ENCODE results near the gene RAB43. TPM values are rescaled to one million over a fixed set of nuclear protein-coding genes. Genes with fewer than 3 reads are reported as not detected.
A peak's percentile ranks its signal among the peaks of the same experiment; 100 is the strongest.
"Not testable (repeated sequence)": the region's sequence is repeated elsewhere in the genome, so short reads cannot be mapped to it uniquely, and the experiment has no call there.

The RAB43 gene
- total RNA-seq, result 68.8 and 116 TPM in 2 replicates

- DNase-seq, result peak; percentile 90
Observed at GRCh38 chr3:129121792-129122411, at the start of gene RAB43. Gene RAB43 (minus strand): TSS chr3:129121804. CDS start chr3:129121489, 315 bp downstream.

DNA sequence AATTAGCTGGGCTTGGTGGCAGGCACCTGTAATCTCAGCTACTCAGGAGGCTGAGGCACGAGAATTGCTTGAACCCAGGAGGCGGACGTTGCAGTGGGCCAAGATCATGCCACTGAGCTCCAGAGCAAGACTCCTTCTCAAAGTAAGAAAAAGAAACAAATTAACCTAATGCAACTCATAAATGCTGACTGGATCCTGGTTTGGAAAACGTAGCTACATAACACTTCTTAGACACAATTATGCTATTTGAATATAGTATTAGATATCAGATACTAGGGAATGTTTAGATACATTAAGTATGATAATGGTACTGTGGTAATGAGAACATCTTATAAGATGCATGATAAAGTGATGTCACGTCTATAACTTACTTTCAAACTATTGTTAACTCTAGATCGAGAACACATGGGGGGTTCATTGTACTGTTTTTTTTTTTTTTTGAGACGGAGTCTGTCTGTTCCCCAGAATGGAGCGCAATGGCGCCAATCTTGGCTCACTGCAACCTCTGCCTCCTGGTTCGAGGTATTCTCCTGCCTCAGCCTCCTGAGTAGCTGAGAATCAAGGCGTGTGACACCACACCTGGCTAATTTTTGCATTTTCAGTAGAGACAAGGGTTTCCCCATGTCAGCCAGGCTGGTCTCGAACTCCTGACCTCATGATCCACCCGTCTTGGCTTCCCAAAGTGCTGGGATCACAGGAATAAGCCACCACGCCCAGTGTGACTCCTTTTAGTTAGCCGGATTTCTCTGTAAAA, 45.2 kb upstream of the RAB43 start:
- no peak for DNase-seq

GRCh38 chr3:129165594-129165993, 44.0 kb upstream of the RAB43 start:
- not testable (repeated sequence) for DNase-seq

DNA sequence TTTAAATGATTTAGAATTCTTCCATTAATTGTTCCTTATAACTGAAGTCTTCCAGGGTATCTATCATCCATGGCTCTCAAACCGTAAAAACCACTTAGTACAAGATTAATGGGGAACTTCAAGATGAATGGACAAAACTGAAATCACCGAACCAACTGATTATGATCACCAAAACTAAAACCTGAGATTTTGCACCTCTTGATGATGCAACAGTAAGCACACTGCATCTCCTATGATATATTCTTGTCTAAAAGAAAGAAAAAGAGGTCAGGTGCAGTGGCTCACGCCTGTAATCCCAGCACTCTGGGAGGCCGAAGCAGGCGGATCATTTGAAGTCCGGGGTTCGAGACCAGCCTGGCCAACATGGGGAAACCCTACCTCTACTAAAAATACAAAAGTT, 42.9 kb upstream of the RAB43 start:
- no peak for DNase-seq

DNA sequence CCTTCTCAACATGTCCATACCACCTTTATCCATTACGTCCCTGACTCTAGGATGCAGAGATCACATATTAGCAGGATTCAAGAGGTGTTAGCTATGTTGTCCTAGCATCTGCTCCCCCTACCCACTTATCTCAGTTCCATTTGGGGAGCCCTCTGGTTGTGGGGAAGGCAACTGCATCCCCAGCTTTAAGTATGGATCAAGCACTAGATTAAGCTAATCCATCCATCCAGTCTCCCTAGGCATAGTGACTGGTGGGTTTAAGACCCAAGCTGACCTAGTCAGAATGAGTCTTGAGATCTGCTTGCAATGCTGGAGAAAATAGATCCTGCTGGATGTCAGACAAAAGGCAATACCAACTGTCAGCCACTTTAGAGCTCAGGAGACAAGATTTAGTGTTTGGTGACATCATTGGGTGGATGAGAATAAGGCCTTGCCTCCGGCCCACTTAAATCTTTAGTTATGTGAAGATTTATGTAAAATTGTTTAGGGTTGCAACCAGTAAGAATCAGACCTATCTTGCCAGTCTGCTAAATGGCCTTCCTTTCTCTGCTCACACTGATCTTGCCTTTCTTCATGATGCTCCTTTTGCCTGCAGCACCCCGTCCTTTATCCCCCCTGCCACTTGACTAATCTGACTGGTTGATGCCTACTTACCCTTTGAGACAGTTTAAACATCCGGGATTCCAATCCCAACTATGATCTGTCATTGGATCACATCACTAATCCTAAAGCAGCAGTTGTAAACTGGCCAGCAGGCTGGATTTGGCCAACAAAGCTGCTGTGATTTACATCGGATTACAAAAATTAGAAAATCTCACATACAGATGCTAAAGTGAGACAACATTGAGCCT, 41.4 kb upstream of the RAB43 start:
- peak; percentile 22 for DNase-seq

DNA sequence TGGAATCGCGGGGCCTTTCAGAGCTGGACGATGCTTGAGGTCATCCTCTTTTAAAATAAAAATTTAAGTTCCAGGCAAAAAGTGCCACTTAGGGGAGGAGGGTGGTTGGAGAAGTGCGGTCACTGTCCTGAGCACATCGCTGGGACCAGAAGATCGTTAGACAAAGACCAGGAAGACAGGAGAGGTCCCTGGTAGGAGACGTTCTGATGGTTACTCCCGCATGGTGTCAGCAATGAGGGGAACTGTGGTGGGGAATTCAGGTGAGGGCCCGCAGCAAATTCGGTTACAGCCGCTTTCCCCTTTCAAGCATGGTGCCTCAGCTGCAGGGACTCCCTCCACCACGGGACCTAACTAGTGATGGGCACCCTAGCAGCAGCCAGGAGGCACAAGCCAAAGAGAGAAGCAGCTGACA, 40.3 kb upstream of the RAB43 start:
- peak; percentile 39 for DNase-seq

GRCh38 chr3:129160891-129161859, 39.6 kb upstream of the RAB43 start, which contains the start of gene ISY1:
Gene ISY1 (minus strand): TSS chr3:129161063. CDS start chr3:129160975, 88 bp downstream.
- DNase-seq, result peak; percentile 96

GRCh38 chr3:129144786-129145185, 23.2 kb upstream of the RAB43 start:
- no peak for DNase-seq

DNA sequence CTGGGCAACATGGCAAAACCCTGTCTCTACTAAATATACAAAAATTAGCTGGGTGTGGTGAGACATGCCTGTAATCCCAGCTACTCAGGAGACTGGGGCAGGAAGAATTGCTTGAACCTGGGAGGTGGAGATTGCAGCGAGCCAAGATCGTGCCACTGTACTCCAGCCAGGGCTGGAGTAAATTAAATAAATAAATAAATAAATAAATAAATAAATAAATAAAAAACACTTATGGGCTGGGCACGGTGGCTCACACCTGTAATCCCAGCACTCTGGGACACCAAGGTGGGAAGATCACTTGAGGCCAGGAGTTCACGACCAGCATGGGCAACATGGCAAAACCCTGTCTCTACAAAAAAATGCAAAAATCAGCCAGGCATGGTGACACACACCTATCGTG, 19.4 kb upstream of the RAB43 start:
- not testable (repeated sequence) for DNase-seq

DNA sequence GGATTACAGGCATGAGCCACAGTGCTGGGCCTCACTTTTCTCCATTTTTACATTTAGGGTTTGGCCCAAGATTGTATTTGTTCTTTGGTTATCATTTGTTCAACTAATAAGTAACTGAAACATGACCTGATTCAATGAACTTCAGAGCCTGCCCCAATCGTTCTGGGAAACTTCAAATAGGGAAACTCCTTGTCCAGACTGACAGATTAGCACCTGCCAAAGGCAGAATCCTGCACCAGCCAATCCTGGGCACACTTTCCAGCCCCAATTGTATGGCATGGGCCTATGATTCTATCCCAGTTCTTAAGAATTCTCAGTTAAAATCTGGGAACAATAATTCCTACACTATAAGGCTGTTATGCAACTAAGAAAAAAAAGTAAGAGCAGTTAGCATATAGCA, 18.3 kb upstream of the RAB43 start:
- DNase-seq, result no peak

DNA sequence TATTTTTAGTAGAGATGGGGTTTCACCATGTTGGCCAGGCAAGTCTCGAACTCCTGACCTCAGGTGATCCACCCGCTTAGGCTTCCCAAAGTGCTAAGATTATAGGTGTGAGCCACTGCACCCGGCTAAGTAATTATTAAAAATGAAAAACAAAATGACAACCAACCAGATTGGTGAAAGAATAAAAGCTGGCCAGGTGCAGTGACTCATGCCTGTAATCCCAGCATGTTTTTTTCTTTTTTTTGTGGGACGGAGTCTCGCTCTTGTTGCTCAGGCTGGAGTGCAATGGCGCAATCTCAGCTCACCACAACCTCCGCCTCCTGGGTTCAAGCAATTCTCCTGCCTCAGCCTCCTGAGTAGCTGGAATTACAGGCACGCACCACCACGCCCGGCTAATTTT, 14.7 kb upstream of the RAB43 start:
- not testable (repeated sequence) for DNase-seq

- DNase-seq, result no peak
Observed at GRCh38 chr3:129132097-129132866, 10.7 kb upstream of the RAB43 start.

GRCh38 chr3:129131465-129132088, 10.0 kb upstream of the RAB43 start:
- DNase-seq, result no peak

DNA sequence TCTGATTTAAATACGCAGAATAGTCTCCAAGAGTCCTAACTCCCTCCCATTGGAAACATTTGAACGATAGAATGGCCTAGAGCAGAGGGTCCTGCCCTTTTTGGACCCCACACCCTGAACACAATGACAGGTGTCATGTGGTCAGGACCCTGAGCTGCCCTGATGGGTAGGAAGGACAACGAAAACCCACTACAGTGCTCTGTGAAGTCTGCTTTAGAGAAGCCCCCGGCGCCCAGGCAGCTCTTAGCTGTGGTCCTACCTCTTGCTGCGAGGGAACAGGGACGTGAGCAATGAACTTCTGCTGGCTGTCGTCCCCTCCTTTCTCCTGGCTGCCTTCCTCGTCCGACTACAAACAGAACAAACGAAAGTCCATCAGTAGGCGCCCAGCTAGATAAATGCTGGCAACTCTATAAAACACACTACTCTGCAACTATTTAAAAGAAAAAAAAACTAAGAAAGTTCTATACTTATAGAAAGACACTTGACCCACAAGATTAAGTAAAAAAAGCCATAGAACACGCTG, 8.7 kb upstream of the RAB43 start:
- DNase-seq, result no peak

- DNase-seq, result no peak
Observed at GRCh38 chr3:129128357-129129155, 7.0 kb upstream of the RAB43 start.

GRCh38 chr3:129126726-129127280, 5.2 kb upstream of the RAB43 start:
- no peak for DNase-seq

- no peak for DNase-seq
Observed at GRCh38 chr3:129123314-129124060, 1.9 kb upstream of the RAB43 start.

DNA sequence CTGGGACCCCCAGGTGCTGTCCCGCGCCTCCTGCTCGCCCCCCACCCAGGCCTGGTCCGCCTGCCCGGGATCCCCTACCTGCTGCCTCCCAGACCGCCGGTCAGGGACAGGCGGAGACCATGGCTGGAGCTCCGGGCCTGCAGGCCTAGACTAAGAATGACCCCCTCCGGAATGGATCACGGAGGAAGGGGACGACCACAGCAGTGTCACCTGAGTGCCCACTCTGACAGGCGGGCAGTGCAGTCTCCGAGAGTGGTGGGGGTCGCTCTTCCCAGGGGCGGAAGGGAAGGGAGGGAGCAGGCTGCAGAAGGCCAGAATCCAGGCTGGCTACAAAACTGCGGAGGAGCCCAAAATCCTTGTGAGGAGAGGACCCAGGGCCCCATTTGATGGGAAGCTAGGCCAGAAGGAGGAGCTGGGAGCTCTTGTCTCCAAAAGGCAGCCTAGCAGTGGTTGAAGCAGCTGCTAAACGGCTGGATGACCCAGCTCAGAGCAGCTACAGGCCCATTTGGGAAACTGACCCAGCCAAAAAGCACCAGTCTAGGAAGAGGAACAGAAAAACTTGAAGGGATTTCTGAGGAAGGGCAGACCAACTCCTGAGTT, 908 bp upstream of the RAB43 start:
- DNase-seq, result no peak

Data from dermis blood vessel endothelial cell (primary cell).